ENCODE results near the gene NGRN. TPM values are rescaled to one million over a fixed set of nuclear protein-coding genes. Genes with fewer than 3 reads are reported as not detected.
"Not testable (repeated sequence)": the region's sequence is repeated elsewhere in the genome, so short reads cannot be mapped to it uniquely, and the experiment has no call there.

NGRN gene
- total RNA-seq, 1 experiment from 2014 or later: 70.5 TPM

GRCh38 chr15:90295270-90295648, 29.8 kb downstream of the NGRN start:
- Mint-ChIP-seq H3K4me3 (ENCODE audit: unreplicated experiment) (no peak overlapping the region), H3K4me1 (ENCODE audit: insufficient read depth, unreplicated experiment) (peaks cover 6% of the 10 kb centered on the region), H3K27ac (ENCODE audit: low read depth, unreplicated experiment) (no peak overlapping the region), H3K9me3 (ENCODE audit: unreplicated experiment) (no peaks in the 10 kb centered on the region), H3K36me3 (ENCODE audit: insufficient read depth, unreplicated experiment) (no peaks in the 10 kb centered on the region), H3K27me3 (ENCODE audit: insufficient read depth, unreplicated experiment) (no peaks in the 10 kb centered on the region)
- no peak for TF ChIP-seq CTCF (IDR thresholded peaks at IDR 0.05; ENCODE audit: unreplicated experiment)
- POLR2A ChIA-PET: interaction anchor here (1.1 to 1.3 kb wide), 2 partner anchors 21 to 83 kb away, joined by 3 read pairs; no protein-coding TSS in a partner anchor
- intact Hi-C loops (cut with micrococcal nuclease): no loop called here
- DNase-seq (ENCODE audit: unreplicated experiment): no peak
- CTCF ChIA-PET: interaction anchor here (0.8 to 4.5 kb wide), 5 partner anchors 11 to 591 kb away, joined by 3 to 38 read pairs (median 7); no protein-coding TSS in a partner anchor
- no TSS peak for BruUV-seq (replicated peaks)

- H3K36me3 Mint-ChIP-seq (ENCODE audit: insufficient read depth, unreplicated experiment); H3K9me3 Mint-ChIP-seq (ENCODE audit: unreplicated experiment); H3K27me3 Mint-ChIP-seq (ENCODE audit: insufficient read depth, unreplicated experiment); intact Hi-C loops (cut with micrococcal nuclease); H3K27ac Mint-ChIP-seq (ENCODE audit: low read depth, unreplicated experiment); DNase-seq (ENCODE audit: unreplicated experiment); H3K4me1 Mint-ChIP-seq (ENCODE audit: insufficient read depth, unreplicated experiment); H3K4me3 Mint-ChIP-seq (ENCODE audit: unreplicated experiment); BruUV-seq (replicated peaks): not testable (repeated sequence)
- ChIA-PET POLR2A (interaction anchor here (1.1 to 1.3 kb wide), 3 partner anchors 8 to 82 kb away, joined by 3 read pairs; no protein-coding TSS in a partner anchor), CTCF (interaction anchor here (0.7 to 4.5 kb wide), 6 partner anchors 10 to 636 kb away, joined by 3 to 38 read pairs (median 6); partner anchors contain the start of gene HDDC3)
Observed at GRCh38 chr15:90296316-90296884, 30.9 kb downstream of the NGRN start.

GRCh38 chr15:90297021-90297420, 31.5 kb downstream of the NGRN start:
- intact Hi-C loops (cut with micrococcal nuclease): no loop called here
- H3K9me3 Mint-ChIP-seq (ENCODE audit: unreplicated experiment): no peaks in the 10 kb centered on the region
- no peaks in the 10 kb centered on the region for H3K36me3 Mint-ChIP-seq (ENCODE audit: insufficient read depth, unreplicated experiment)
- DNase-seq (ENCODE audit: unreplicated experiment): no peak
- no peak overlapping the region for H3K4me3 Mint-ChIP-seq (ENCODE audit: unreplicated experiment)
- ChIA-PET POLR2A (interaction anchor here (1.2 kb wide), 1 partner anchor 9 kb away, joined by 3 read pairs; no protein-coding TSS in a partner anchor), CTCF (interaction anchor here (0.7 to 4.5 kb wide), 5 partner anchors 9 to 635 kb away, joined by 3 to 38 read pairs (median 7); partner anchors contain the start of gene HDDC3)
- no peak for TF ChIP-seq CTCF (IDR thresholded peaks at IDR 0.05; ENCODE audit: unreplicated experiment)
- peaks cover 11% of the 10 kb centered on the region for H3K4me1 Mint-ChIP-seq (ENCODE audit: insufficient read depth, unreplicated experiment)
- no peaks in the 10 kb centered on the region for H3K27me3 Mint-ChIP-seq (ENCODE audit: insufficient read depth, unreplicated experiment)
- no peak overlapping the region for H3K27ac Mint-ChIP-seq (ENCODE audit: low read depth, unreplicated experiment)
- BruUV-seq (replicated peaks): no TSS peak

- no peak overlapping the region for H3K4me3 Mint-ChIP-seq (ENCODE audit: unreplicated experiment)
- no peaks in the 10 kb centered on the region for H3K36me3 Mint-ChIP-seq (ENCODE audit: insufficient read depth, unreplicated experiment)
- DNase-seq (ENCODE audit: unreplicated experiment): no peak
- H3K4me1 Mint-ChIP-seq (ENCODE audit: insufficient read depth, unreplicated experiment): peaks cover 11% of the 10 kb centered on the region
- H3K27ac Mint-ChIP-seq (ENCODE audit: low read depth, unreplicated experiment): no peak overlapping the region
- intact Hi-C loops (cut with micrococcal nuclease): no loop called here
- no peaks in the 10 kb centered on the region for H3K27me3 Mint-ChIP-seq (ENCODE audit: insufficient read depth, unreplicated experiment)
- TF ChIP-seq CTCF (IDR thresholded peaks at IDR 0.05; ENCODE audit: unreplicated experiment): no peak
- ChIA-PET CTCF (interaction anchor here (0.6 to 2.3 kb wide), 19 partner anchors 9 to 955 kb away, joined by 3 to 10 read pairs (median 5); no protein-coding TSS in a partner anchor), POLR2A (no interaction called here)
- no peaks in the 10 kb centered on the region for H3K9me3 Mint-ChIP-seq (ENCODE audit: unreplicated experiment)
- no TSS peak for BruUV-seq (replicated peaks)
Observed at GRCh38 chr15:90300541-90300940, 35.1 kb downstream of the NGRN start.

All from MCF 10A (cell line).